Measurements from ENCODE around the gene STX16. TPM values are rescaled to one million over a fixed set of nuclear protein-coding genes. Genes with fewer than 3 reads are reported as not detected.

Gene STX16
- total RNA-seq, 4 donors from 2014 or later: 70.2 to 148 (median 85.9) TPM

GRCh38 chr20:58678806-58679205, 27.7 kb downstream of the STX16 start:
- H3K36me3 ChIP-seq: peaks cover 0 to 68% (median 0%) of the 10 kb centered on the region in 3 donors
- WGBS, 2 donors: 81 to 85% methylated on average over 8 of the region's 8 CpGs

GRCh38 chr20:58682656-58683531, 31.8 kb downstream of the STX16 start:
- no peak overlapping the region for H3K4me3 ChIP-seq
- peaks cover 0 to 48% (median 0%) of the 10 kb centered on the region in 3 donors for H3K36me3 ChIP-seq
- no peak for TF ChIP-seq POLR2A (IDR thresholded peaks at IDR 0.05)
- no peak for TF ChIP-seq CTCF (IDR thresholded peaks at IDR 0.05)
- no peak for TF ChIP-seq EP300 (IDR thresholded peaks at IDR 0.05)
- H3K27me3 ChIP-seq: no peaks in the 10 kb centered on the region
- H3K27ac ChIP-seq: no peak overlapping the region
- no peaks in the 10 kb centered on the region for H3K9me3 ChIP-seq
- H3K4me1 ChIP-seq: no peaks in the 10 kb centered on the region
- WGBS, 2 donors: 80 to 84% methylated on average over 11 of the region's 11 CpGs
- DNase-seq (ENCODE audit: low spot score in 2 of 2): no peak

More at GRCh38 chr20:58678806-58679205, 27.7 kb downstream of the STX16 start:
- Histone ChIP-seq H3K4me1 (no peaks in the 10 kb centered on the region), H3K9me3 (no peaks in the 10 kb centered on the region), H3K4me3 (no peak overlapping the region), H3K27ac (no peak overlapping the region), H3K27me3 (no peaks in the 10 kb centered on the region)
- TF ChIP-seq EP300 (IDR thresholded peaks at IDR 0.05) (no peak), POLR2A (IDR thresholded peaks at IDR 0.05) (no peak)
- DNase-seq (ENCODE audit: low spot score in 2 of 2): no peak

GRCh38 chr20:58684291-58684690, 33.2 kb downstream of the STX16 start:
- 97 to 98% methylated on average over 2 of the region's 2 CpGs for WGBS, 2 donors
- H3K27me3 ChIP-seq: no peaks in the 10 kb centered on the region
- no peak overlapping the region for H3K4me3 ChIP-seq
- peaks cover 0 to 34% (median 0%) of the 10 kb centered on the region in 3 donors for H3K36me3 ChIP-seq
- H3K9me3 ChIP-seq: no peaks in the 10 kb centered on the region
- DNase-seq (ENCODE audit: low spot score in 2 of 2): no peak
- TF ChIP-seq POLR2A (IDR thresholded peaks at IDR 0.05) (no peak), EP300 (IDR thresholded peaks at IDR 0.05) (no peak), CTCF (IDR thresholded peaks at IDR 0.05) (no peak)
- peaks cover 0 to 1% (median 0%) of the 10 kb centered on the region in 4 donors for H3K4me1 ChIP-seq
- no peak overlapping the region for H3K27ac ChIP-seq

- Histone ChIP-seq H3K27ac (no peak overlapping the region), H3K4me3 (no peak overlapping the region), H3K36me3 (peaks cover 0 to 19% (median 0%) of the 10 kb centered on the region in 3 donors), H3K9me3 (no peaks in the 10 kb centered on the region), H3K4me1 (peaks cover 0 to 16% (median 0%) of the 10 kb centered on the region in 4 donors), H3K27me3 (no peaks in the 10 kb centered on the region)
- no peak for DNase-seq (ENCODE audit: low spot score in 2 of 2)
- WGBS, 2 donors: 89 to 91% methylated on average over 5 of the region's 5 CpGs
- TF ChIP-seq CTCF (IDR thresholded peaks at IDR 0.05) (no peak), POLR2A (IDR thresholded peaks at IDR 0.05) (no peak), EP300 (IDR thresholded peaks at IDR 0.05) (no peak)
Observed at GRCh38 chr20:58685988-58686387, 34.9 kb downstream of the STX16 start.

GRCh38 chr20:58688414-58688813, 37.3 kb downstream of the STX16 start:
- no peak overlapping the region for H3K27ac ChIP-seq
- H3K4me3 ChIP-seq: no peak overlapping the region
- H3K4me1 ChIP-seq: peaks cover 2 to 34% (median 8%) of the 10 kb centered on the region in 4 donors
- 90 to 92% methylated on average over 4 of the region's 4 CpGs for WGBS, 2 donors
- H3K9me3 ChIP-seq: no peaks in the 10 kb centered on the region
- DNase-seq (ENCODE audit: low spot score in 2 of 2): no peak
- peaks cover 0 to 19% (median 0%) of the 10 kb centered on the region in 3 donors for H3K36me3 ChIP-seq
- TF ChIP-seq POLR2A (IDR thresholded peaks at IDR 0.05) (no peak), CTCF (IDR thresholded peaks at IDR 0.05) (no peak), EP300 (IDR thresholded peaks at IDR 0.05) (no peak)
- H3K27me3 ChIP-seq: no peaks in the 10 kb centered on the region

Data from tibial nerve (tissue), 4 donors.